Measurements from ENCODE around the gene KLF13.

- TF ChIP-seq CTCF (conservative IDR thresholded peaks at IDR 0.05) (no peak), ZFX (IDR thresholded peaks at IDR 0.05) (no peak)
Observed at GRCh38 chr15:31328969-31329639, 2.5 kb downstream of the KLF13 start.
